GM18526 (cell line): Measurements from ENCODE around the gene RPE.

Experiments
- POLR2A ChIP-seq: IDR thresholded peaks from 3 replicates; pipeline ENCODE4 v1.6.1; 2011; ENCODE audit not compliant: insufficient read length; ENCODE audit errors: extremely low read depth

The RPE gene

DNA sequence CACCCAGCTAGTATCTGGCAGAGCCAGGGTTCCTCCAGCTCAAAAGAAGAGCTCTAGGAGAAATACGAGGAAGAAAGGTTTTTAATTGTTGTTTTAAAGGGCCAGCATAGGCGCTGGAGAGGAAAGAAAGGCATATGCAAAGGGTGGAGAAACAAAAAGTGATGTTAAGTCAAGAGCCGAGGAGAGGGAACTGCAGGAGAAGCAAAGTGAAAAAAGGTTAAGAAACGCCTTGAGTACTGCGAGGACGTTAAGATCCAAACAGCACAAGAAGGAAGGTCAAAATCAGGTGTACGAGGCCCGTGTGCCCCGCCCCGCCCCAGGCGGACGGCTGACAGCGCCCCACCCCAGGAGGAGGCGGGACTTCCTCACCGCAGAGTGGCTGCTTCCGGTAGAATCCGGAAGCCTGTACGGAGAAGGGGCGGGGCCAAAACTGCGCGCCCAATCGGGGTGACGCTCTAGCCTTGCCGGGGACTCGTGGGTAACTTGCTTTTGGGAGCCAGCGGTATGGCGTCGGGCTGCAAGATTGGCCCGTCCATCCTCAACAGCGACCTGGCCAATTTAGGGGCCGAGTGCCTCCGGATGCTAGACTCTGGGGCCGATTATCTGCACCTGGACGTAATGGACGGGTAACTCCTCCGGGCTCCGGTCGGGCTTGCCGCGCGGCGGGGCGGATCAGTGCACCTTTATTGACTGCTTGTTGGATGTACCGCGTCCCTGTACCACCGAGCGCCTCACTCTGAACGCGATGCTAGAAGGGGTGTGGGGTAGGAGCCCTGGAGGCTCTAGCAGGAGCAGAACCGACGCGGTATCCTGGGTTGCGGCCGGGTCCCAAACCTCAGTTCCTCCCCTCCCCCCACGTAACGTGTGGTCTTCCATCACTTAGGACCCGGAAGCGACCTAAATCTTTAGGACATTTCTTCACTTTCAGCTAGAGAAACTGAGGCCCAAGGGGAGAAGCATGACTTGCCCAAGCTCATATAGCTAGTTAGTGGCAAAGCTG, at the start of gene RPE:
Gene RPE, plus strand, starts transcription at position 481 of the 1,000 bp plus-strand sequence. Its CDS starts 24 bp downstream, at position 505.
- peak; percentile 66 for TF ChIP-seq POLR2A

DNA sequence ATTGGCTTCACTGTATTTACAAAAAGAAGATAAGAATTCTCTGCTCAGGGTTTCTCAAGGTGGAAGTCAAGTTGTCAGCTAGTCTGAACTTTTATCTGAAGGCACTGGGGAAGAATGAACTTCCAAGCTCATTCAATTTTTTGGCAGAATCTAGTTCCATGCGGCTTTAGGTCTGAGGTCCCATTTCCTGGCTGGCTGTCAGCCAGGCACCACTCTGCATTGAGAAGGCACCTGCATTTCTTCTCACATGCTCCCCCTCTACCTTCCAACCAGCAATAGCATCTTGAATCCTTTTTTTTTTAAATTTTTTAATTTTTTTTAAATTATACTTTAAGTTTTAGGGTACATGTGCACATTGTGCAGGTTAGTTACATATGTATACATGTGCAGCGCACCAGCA, 46.2 kb upstream of the RPE start:
- TF ChIP-seq POLR2A, result no peak

- TF ChIP-seq POLR2A, result no peak
Measured at GRCh38 chr2:209958016-209958415, 44.4 kb upstream of the RPE start.

DNA sequence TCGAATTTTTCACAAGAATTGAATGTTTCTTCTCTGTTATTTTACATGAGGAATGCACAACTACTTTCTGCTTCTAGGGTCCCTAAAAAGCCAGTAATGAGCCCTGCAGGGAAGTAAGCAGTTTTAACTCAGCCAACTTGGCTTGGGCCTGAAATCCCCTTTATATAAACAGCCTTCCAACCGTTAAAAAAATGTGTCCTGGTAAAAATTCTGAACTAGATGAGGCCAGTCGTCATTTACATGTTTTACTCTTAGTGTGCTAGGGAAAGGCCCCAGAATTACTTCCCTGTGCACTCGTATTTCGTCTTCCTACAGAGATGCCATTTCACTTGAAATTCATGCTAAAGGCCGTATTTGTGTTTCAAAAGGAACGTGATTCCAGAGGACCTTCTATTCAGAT, 42.4 kb upstream of the RPE start:
- TF ChIP-seq POLR2A, result no peak

GRCh38 chr2:209960676-209961630, 41.5 kb upstream of the RPE start:
- TF ChIP-seq POLR2A, result no peak

GRCh38 chr2:209965723-209966122, 36.7 kb upstream of the RPE start:
- no peak for TF ChIP-seq POLR2A

- TF ChIP-seq POLR2A, result no peak
Measured at GRCh38 chr2:209969692-209970091, 32.7 kb upstream of the RPE start.

- no peak for TF ChIP-seq POLR2A
Measured at GRCh38 chr2:209970271-209970670, 32.2 kb upstream of the RPE start.

DNA sequence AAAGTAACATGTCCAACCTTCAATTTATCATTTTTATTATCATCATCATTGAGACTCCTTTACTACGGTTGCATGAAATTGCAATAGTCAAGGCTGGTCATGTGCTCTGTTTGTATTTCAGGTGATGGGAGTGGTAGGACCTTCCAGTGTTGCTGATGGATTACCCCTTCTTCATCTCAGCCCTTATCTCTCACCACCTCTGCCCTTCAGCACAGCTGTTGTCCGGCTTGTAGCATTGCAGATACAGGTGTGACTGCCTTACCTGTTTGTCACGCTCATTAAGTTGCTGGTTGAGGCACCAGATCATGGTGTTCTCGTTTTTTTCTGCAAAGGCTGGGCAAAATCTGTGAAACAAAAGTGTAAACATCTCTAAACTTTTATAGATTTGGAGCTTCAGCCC, 31.7 kb upstream of the RPE start:
- no peak for TF ChIP-seq POLR2A

DNA sequence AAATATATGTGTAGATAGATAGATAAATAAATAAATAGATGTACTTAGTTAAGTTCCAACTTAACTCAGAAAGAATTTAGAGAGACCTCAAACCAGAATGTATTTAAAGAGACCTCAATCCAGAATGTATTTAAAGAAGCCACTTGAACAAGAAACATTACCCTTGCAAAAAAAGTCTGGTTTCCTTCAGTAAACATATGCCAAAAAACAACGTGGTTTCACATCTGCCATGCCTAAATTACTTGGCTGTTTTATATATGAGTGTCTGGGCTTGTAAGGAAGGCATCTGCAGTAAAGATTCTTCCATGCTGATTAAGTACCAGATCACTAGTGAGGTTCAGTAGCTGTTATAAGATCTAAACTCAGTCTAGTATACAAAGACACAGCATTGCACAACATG, 29.1 kb upstream of the RPE start:
- TF ChIP-seq POLR2A, result no peak

DNA sequence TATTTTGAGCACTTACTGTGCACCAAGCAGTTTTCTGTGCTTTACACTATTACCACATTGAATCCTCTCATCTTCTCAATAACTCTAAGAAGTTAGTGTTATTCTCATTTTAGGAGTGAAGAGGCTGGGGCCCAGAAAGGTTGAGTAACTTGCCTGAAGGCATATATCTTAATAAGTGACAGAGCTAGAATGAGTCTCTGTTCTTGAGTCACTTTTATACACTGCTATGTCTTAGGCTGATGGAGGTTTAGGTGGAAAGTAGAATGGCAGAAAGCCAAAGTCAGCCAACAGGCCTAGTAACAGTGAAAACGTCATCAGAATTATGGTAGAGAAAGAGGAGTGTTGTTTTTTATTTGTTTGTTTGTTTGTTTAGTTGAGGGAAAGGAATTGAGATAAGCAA, 27.9 kb upstream of the RPE start:
- TF ChIP-seq POLR2A, result no peak

GRCh38 chr2:209976698-209977385, 25.6 kb upstream of the RPE start:
- TF ChIP-seq POLR2A, result no peak

DNA sequence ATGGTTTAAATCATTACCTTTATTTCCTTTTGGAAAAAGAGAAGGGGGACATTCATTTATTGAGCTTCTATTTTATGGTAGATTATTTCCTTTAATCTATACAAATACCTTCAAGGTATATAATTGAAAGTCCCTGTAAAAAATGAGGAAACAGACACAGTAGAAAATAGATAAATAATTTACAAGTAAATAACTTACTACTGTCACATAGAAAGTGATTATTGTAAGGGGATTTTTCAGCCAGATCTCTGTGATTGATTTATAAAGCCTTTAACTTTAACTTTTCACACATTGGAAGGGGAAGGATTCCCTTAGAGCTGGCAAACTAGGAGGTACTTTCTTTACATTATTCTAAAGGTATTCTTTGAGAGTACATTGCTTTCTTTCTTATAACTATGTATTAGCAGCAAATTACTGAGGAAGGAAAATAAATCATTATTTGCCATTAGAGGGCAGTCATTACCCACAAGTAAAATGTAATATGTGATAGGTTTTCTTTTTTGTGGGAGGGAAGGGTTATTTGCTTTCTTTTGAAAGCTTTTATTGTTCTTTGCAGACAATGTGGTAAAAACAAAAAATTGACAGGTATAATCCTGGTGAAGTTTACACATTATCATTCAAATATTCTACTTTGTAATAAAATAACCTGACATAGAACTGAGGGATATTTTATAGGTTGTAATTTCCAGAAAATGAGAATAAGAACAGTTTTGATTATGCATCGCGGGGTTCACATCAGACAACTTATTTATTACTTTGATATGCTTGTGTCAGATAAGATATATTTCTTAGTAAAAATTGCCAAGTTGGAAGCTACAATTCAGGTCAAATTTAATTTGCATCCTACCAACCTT, 24.8 kb upstream of the RPE start:
- TF ChIP-seq POLR2A, result no peak

GRCh38 chr2:209984291-209984690, 18.1 kb upstream of the RPE start:
- no peak for TF ChIP-seq POLR2A
